HG02870 (cell line): ENCODE data around the gene CDH4.

Experiments
- ATAC-seq: cut with Tn5 transposase; IDR thresholded peaks from one replicate; pipeline ENCODE4 v1.9.1; 2021; ENCODE audit warnings: mild to moderate bottlenecking, moderate library complexity; ENCODE audit not compliant: unreplicated experiment

CDH4 gene

GRCh38 chr20:61434341-61434781, 182.3 kb downstream of the CDH4 start:
- ATAC-seq: no peak

- ATAC-seq: no peak
Measured at GRCh38 chr20:61435184-61435822, 183.2 kb downstream of the CDH4 start.

- ATAC-seq: no peak
Measured at GRCh38 chr20:61435823-61436220, 183.8 kb downstream of the CDH4 start.

GRCh38 chr20:61436283-61436666, 184.2 kb downstream of the CDH4 start:
- ATAC-seq: no peak

GRCh38 chr20:61436667-61437279, 184.7 kb downstream of the CDH4 start:
- no peak for ATAC-seq

GRCh38 chr20:61437280-61438206, 185.5 kb downstream of the CDH4 start:
- no peak for ATAC-seq

- no peak for ATAC-seq
Measured at GRCh38 chr20:61438285-61438684, 186.2 kb downstream of the CDH4 start.

- no peak for ATAC-seq
Measured at GRCh38 chr20:61439251-61439650, 187.2 kb downstream of the CDH4 start.

- no peak for ATAC-seq
Measured at GRCh38 chr20:61440548-61441055, 188.5 kb downstream of the CDH4 start.

- ATAC-seq: no peak
Measured at GRCh38 chr20:61441537-61441936, 189.5 kb downstream of the CDH4 start.

- no peak for ATAC-seq
Measured at GRCh38 chr20:61442075-61442670, 190.1 kb downstream of the CDH4 start.

- no peak for ATAC-seq
Measured at GRCh38 chr20:61442718-61443117, 190.7 kb downstream of the CDH4 start.

- no peak for ATAC-seq
Measured at GRCh38 chr20:61443443-61444126, 191.5 kb downstream of the CDH4 start.

- ATAC-seq: no peak
Measured at GRCh38 chr20:61444637-61445036, 192.6 kb downstream of the CDH4 start.

- no peak for ATAC-seq
Measured at GRCh38 chr20:61445138-61445537, 193.1 kb downstream of the CDH4 start.

- no peak for ATAC-seq
Measured at GRCh38 chr20:61445741-61446140, 193.7 kb downstream of the CDH4 start.

GRCh38 chr20:61447952-61448351, 195.9 kb downstream of the CDH4 start:
- ATAC-seq: no peak

GRCh38 chr20:61448386-61448785, 196.3 kb downstream of the CDH4 start:
- ATAC-seq: no peak

- ATAC-seq: no peak
Measured at GRCh38 chr20:61449057-61449609, 197.1 kb downstream of the CDH4 start.

GRCh38 chr20:61449916-61450315, 197.9 kb downstream of the CDH4 start:
- no peak for ATAC-seq
